H1 (cell line): ENCODE data around the gene CNBD2. TPM values are rescaled to one million over a fixed set of nuclear protein-coding genes. Genes with fewer than 3 reads are reported as not detected.

Source experiments
- CHD2 ChIP-seq: IDR thresholded peaks from 2 replicates; pipeline ENCODE4 v1.6.1; 2012; ENCODE audit warnings: low read length, improper control_type of control experiment
- EGR1 ChIP-seq: IDR thresholded peaks from 2 replicates; pipeline ENCODE4 v1.6.1; 2011; ENCODE audit warnings: low read depth, low read length, borderline replicate concordance
- HDAC6 ChIP-seq: IDR thresholded peaks from one replicate; pipeline ENCODE4 v1.7.1; 2012; ENCODE audit warnings: low read depth, mild to moderate bottlenecking, inconsistent platforms, low read length, moderate library complexity
- MAFK ChIP-seq: IDR thresholded peaks from 2 replicates; pipeline ENCODE4 v1.6.1; 2012; ENCODE audit warnings: low read depth, mild to moderate bottlenecking, improper control_type of control experiment, low read length
- RXRA ChIP-seq: IDR thresholded peaks from 2 replicates; pipeline ENCODE4 v1.6.1; 2011; ENCODE audit warnings: low read depth, mild to moderate bottlenecking, low read length, moderate library complexity; ENCODE audit not compliant: insufficient read depth
- SP1 ChIP-seq: IDR thresholded peaks from 2 replicates; pipeline ENCODE4 v1.6.1; 2011; ENCODE audit warnings: low read depth, low read length
- polyA plus RNA-seq, 7 experiments: library from polyadenylated mRNA; depleted of rRNA in 3 of 7; stranded (reverse) in 5 of 7; unstranded in 2 of 7; fragments of >200 nt in 5 of 7; fragments of 200-250 nt in 2 of 7; gene quantifications; 1 replicate in 5 of 7; 2 replicates in 1 of 7; 4 replicates in 1 of 7; pipeline versions ENCODE4 v1.2.1 to v1.2.3, GENCODE V29; 2011 to 2013; ENCODE audit warnings: missing spikeins in 2 of 7, mixed read lengths in 2 of 7
- total RNA-seq: library from RNA; stranded (reverse); fragmentation: NEBNext Ultra II Directional; extraction: Animal tissue kit (Norgen Biotek cat#: 25700); gene quantifications from 2 replicates; pipeline ENCODE4 v1.2.1, GENCODE V29; 2021
- TF ChIP-seq, protein P1 (sequence below): fragments of 300-600 bp; sonication (generic); IDR thresholded peaks from 2 replicates; pipeline ENCODE4 v1.7.1; 2012; ENCODE audit warnings: low read length, moderate library complexity, mild to moderate bottlenecking, inconsistent platforms; ENCODE audit not compliant: insufficient replicate concordance
- TF ChIP-seq, protein P2 (sequence below): IDR thresholded peaks from 2 replicates; pipeline ENCODE4 v1.6.1; 2011; ENCODE audit warnings: low read length, improper control_type of control experiment

The CNBD2 gene
- total and polyA plus RNA-seq, 2 of the 8 experiments (the other 6 are each of a cell fraction or from before 2014, with no cell fraction given) = 2.6 to 4.5 TPM

DNA sequence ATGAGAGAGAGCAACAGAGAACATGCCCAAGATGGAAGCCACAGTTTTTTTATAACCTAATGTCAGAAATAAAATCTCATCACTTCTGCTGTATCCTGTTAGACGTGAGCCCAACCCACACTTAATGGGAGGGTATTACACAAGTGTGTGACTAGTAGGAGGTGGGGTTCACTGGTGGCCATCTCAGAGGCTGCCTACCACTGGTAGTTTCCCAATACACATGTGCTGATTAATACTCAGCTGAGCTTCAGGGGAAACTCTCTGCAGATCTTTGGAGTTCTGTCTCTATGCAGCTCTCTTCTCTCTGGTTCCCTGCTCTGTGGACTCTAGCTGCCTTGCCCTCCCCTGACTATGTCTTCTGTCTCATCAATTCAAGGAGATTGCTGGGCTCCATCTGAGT is 35.7 kb downstream of the CNBD2 start (continued):
- TF ChIP-seq CHD2 (no peak), SP1 (no peak), EGR1 (no peak), MAFK (no peak), HDAC6 (no peak), RXRA (no peak)
- TF ChIP-seq, protein P1, sequence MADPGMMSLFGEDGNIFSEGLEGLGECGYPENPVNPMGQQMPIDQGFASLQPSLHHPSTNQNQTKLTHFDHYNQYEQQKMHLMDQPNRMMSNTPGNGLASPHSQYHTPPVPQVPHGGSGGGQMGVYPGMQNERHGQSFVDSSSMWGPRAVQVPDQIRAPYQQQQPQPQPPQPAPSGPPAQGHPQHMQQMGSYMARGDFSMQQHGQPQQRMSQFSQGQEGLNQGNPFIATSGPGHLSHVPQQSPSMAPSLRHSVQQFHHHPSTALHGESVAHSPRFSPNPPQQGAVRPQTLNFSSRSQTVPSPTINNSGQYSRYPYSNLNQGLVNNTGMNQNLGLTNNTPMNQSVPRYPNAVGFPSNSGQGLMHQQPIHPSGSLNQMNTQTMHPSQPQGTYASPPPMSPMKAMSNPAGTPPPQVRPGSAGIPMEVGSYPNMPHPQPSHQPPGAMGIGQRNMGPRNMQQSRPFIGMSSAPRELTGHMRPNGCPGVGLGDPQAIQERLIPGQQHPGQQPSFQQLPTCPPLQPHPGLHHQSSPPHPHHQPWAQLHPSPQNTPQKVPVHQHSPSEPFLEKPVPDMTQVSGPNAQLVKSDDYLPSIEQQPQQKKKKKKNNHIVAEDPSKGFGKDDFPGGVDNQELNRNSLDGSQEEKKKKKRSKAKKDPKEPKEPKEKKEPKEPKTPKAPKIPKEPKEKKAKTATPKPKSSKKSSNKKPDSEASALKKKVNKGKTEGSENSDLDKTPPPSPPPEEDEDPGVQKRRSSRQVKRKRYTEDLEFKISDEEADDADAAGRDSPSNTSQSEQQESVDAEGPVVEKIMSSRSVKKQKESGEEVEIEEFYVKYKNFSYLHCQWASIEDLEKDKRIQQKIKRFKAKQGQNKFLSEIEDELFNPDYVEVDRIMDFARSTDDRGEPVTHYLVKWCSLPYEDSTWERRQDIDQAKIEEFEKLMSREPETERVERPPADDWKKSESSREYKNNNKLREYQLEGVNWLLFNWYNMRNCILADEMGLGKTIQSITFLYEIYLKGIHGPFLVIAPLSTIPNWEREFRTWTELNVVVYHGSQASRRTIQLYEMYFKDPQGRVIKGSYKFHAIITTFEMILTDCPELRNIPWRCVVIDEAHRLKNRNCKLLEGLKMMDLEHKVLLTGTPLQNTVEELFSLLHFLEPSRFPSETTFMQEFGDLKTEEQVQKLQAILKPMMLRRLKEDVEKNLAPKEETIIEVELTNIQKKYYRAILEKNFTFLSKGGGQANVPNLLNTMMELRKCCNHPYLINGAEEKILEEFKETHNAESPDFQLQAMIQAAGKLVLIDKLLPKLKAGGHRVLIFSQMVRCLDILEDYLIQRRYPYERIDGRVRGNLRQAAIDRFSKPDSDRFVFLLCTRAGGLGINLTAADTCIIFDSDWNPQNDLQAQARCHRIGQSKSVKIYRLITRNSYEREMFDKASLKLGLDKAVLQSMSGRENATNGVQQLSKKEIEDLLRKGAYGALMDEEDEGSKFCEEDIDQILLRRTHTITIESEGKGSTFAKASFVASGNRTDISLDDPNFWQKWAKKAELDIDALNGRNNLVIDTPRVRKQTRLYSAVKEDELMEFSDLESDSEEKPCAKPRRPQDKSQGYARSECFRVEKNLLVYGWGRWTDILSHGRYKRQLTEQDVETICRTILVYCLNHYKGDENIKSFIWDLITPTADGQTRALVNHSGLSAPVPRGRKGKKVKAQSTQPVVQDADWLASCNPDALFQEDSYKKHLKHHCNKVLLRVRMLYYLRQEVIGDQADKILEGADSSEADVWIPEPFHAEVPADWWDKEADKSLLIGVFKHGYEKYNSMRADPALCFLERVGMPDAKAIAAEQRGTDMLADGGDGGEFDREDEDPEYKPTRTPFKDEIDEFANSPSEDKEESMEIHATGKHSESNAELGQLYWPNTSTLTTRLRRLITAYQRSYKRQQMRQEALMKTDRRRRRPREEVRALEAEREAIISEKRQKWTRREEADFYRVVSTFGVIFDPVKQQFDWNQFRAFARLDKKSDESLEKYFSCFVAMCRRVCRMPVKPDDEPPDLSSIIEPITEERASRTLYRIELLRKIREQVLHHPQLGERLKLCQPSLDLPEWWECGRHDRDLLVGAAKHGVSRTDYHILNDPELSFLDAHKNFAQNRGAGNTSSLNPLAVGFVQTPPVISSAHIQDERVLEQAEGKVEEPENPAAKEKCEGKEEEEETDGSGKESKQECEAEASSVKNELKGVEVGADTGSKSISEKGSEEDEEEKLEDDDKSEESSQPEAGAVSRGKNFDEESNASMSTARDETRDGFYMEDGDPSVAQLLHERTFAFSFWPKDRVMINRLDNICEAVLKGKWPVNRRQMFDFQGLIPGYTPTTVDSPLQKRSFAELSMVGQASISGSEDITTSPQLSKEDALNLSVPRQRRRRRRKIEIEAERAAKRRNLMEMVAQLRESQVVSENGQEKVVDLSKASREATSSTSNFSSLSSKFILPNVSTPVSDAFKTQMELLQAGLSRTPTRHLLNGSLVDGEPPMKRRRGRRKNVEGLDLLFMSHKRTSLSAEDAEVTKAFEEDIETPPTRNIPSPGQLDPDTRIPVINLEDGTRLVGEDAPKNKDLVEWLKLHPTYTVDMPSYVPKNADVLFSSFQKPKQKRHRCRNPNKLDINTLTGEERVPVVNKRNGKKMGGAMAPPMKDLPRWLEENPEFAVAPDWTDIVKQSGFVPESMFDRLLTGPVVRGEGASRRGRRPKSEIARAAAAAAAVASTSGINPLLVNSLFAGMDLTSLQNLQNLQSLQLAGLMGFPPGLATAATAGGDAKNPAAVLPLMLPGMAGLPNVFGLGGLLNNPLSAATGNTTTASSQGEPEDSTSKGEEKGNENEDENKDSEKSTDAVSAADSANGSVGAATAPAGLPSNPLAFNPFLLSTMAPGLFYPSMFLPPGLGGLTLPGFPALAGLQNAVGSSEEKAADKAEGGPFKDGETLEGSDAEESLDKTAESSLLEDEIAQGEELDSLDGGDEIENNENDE = no peak
- TF ChIP-seq, protein P2, sequence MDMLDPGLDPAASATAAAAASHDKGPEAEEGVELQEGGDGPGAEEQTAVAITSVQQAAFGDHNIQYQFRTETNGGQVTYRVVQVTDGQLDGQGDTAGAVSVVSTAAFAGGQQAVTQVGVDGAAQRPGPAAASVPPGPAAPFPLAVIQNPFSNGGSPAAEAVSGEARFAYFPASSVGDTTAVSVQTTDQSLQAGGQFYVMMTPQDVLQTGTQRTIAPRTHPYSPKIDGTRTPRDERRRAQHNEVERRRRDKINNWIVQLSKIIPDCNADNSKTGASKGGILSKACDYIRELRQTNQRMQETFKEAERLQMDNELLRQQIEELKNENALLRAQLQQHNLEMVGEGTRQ = no peak
